Lower lobe of right lung (tissue), 2 donors: ENCODE data around the gene CMIP. TPM values are rescaled to one million over a fixed set of nuclear protein-coding genes. Genes with fewer than 3 reads are reported as not detected.

ENCODE experiments used
- ATAC-seq, 2 donors: fragments of 200-7000 bp; cut with Tn5 transposase; one replicate each; pipeline ENCODE4 v1.9.1; 2020 to 2022; ENCODE audit warnings: mild to moderate bottlenecking in 2 of 2, moderate library complexity in 2 of 2
- DNase-seq: peaks from one replicate; pipeline ENCODE4 v3.0.0-alpha.2; 2020
- H3K27ac ChIP-seq: fragments of 200-600 bp; one replicate; pipeline ENCODE4 v1.8.0; 2022
- H3K27me3 ChIP-seq: fragments of 200-600 bp; one replicate; pipeline ENCODE4 v1.8.0; 2022; ENCODE audit warnings: low read depth
- H3K36me3 ChIP-seq: fragments of 200-600 bp; one replicate; pipeline ENCODE4 v1.8.0; 2022; ENCODE audit warnings: mild to moderate bottlenecking
- H3K4me1 ChIP-seq: fragments of 200-600 bp; one replicate; pipeline ENCODE4 v1.8.0; 2022
- H3K4me3 ChIP-seq: fragments of 200-600 bp; one replicate; pipeline ENCODE4 v1.8.0; 2022; ENCODE audit warnings: mild to moderate bottlenecking
- H3K9me3 ChIP-seq: fragments of 200-600 bp; one replicate; pipeline ENCODE4 v1.8.0; 2022
- intact Hi-C: fragments of 100-400 bp; cut with DNase I; formaldehyde crosslinking; loops from one replicate; pipeline ENCODE4 v1.11.0; 2022
- total RNA-seq: library from RNA; stranded (reverse); fragmentation: NEBNext Ultra II Directional; extraction: Animal tissue kit (Norgen Biotek cat#: 25700); gene quantifications from one replicate; pipeline ENCODE4 v1.2.1, GENCODE V29; 2021
- TF ChIP-seq, protein P1 (sequence below): fragments of 200-600 bp; IDR thresholded peaks from one replicate; pipeline ENCODE4 v1.8.0; 2022; ENCODE audit warnings: antibody characterized with exemption, mild to moderate bottlenecking
- donor health status: DM: no; HTN: yes; CAD: no; lungs with severe emphysema.

The CMIP gene
- total RNA-seq, 1 donor from 2014 or later = 77.4 TPM

DNA sequence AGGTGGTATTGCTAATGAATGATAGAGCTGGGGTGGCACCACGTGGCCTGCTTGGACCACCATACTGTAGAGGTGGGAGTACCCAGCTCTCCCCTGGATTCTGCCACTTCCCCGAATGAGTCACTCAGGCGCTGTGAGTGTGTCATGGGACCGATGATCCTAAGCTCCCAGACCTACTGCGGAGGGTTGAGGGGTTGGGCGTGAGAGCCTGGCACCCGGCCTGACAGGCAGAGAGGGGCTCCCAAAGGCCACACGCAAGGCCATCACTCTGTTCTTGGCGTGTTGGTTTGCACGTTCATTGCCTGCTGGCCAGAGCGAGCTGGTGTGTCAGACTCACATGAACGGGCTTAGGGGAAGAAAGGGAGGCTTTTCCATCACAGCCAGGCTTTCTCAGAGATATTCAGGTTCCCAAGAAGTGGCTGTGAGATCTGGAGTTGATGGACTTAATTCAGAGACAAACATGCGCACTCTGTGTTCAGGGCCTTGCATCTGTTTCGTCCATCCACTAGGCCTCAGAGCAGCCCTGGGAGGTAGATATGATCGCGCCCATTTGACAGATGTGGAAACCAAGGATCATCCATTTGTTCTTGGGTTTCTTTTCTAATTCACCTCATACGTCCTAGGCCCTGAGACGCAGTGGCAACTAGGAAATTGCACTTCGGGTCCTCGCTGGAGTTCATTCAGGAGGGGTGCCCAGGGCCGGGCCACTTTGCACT is 41.4 kb downstream of the CMIP start:
- TF ChIP-seq, protein P1, sequence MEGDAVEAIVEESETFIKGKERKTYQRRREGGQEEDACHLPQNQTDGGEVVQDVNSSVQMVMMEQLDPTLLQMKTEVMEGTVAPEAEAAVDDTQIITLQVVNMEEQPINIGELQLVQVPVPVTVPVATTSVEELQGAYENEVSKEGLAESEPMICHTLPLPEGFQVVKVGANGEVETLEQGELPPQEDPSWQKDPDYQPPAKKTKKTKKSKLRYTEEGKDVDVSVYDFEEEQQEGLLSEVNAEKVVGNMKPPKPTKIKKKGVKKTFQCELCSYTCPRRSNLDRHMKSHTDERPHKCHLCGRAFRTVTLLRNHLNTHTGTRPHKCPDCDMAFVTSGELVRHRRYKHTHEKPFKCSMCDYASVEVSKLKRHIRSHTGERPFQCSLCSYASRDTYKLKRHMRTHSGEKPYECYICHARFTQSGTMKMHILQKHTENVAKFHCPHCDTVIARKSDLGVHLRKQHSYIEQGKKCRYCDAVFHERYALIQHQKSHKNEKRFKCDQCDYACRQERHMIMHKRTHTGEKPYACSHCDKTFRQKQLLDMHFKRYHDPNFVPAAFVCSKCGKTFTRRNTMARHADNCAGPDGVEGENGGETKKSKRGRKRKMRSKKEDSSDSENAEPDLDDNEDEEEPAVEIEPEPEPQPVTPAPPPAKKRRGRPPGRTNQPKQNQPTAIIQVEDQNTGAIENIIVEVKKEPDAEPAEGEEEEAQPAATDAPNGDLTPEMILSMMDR = no peak
- Histone ChIP-seq H3K4me3 (no peak overlapping the region), H3K27me3 (no peaks in the 10 kb centered on the region), H3K4me1 (peaks cover 100% of the 10 kb centered on the region), H3K27ac (peak overlapping the region; percentile 38), H3K9me3 (no peaks in the 10 kb centered on the region), H3K36me3 (no peaks in the 10 kb centered on the region)
- no peak for DNase-seq
- intact Hi-C loops = no loop called here
- no peak for ATAC-seq

DNA sequence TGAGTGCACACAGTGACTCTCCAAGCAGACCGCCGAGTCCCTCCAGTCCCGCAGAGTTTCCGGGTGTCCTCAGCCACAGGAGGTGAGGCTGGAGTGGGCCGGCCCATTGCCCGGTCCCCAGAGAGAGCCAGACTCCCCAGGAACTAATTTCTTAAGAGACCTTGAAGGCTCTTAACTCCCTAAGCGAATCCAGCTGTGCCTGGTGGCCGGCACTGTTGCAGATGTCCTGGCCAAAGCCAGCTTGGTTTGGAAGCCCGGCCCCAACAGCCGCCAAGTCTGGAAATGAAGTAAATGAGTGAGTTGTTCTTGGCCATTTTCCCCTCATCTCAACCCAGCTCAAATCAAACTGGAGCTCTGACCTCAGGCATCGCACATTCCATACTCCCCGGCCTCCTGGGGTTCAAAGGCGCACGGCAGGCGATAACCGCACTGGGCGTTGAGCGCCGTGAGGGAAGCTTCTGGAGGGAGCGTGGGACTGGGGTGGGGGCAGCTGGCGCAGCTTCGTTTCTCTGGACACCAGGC is 42.0 kb downstream of the CMIP start:
- Histone ChIP-seq H3K4me1 (peaks cover 100% of the 10 kb centered on the region), H3K27me3 (no peaks in the 10 kb centered on the region), H3K4me3 (no peak overlapping the region), H3K9me3 (no peaks in the 10 kb centered on the region), H3K36me3 (no peaks in the 10 kb centered on the region), H3K27ac (peak overlapping the region; percentile 38)
- peak; percentile 20 to 57 for ATAC-seq
- peak; percentile 66 for DNase-seq
- intact Hi-C loops = no loop called here
- TF ChIP-seq, protein P1 = no peak

DNA sequence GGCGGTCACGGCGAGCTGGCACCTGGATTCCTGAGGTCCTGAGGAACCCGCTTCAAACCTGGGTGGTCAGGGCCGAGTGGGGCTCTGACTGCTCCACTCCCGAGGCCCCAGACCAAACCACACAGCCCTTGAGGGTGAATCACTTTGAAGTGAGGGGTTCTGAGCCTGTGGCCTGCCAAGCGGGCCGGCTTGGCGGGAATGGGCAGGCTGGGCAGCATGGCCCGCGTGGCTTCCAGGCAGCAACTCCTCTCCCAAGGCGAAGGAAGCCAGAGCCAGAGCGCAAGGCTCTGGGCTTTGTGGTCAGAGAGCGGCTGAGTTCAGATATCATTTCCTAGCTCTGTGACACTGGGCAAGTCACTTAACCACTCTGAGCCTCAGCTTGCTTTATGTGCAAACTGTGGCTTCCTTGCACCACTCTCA is 42.7 kb downstream of the CMIP start:
- H3K27ac ChIP-seq = peak overlapping the region; percentile 38
- intact Hi-C loops = no loop called here
- H3K27me3 ChIP-seq = no peaks in the 10 kb centered on the region
- ATAC-seq (no peak), DNase-seq (no peak)
- no peaks in the 10 kb centered on the region for H3K36me3 ChIP-seq
- H3K4me3 ChIP-seq = no peak overlapping the region
- H3K9me3 ChIP-seq = no peaks in the 10 kb centered on the region
- TF ChIP-seq, protein P1 = no peak
- peaks cover 100% of the 10 kb centered on the region for H3K4me1 ChIP-seq

DNA sequence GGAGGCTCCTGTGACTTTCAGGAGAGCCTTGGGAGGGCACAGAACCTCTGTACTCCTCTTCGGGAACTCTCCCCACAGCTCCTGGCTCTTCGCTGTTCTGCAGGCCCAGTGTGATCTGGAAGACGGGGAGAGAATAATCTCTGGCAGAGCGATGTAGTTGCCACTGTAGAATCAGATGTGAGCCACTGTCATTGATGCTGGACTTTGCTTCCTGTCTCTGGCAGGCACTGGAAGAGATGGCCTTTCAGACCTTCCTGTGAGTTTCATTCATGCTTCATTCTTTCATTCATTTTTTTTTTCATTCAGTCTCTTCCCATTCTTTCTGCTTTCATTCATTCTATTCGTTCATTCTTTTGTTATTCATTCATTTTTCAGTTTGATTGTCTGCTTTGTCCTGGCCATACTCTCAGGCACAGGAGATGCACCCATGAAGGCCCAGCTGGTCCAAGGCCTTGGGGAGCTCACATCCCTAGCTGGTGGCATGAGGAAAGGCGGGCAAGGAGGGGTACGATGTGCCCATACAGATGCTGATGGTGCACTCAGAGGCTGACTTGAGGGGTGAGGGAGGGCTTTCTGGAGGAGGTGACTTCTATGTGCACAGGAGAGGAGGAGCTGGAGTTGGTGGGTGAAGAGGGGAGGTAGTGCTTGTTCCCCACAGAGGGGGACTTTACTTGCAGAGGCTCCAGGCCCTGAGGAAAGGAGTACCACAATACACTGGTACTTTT is 44.2 kb downstream of the CMIP start:
- no peak for DNase-seq
- Histone ChIP-seq H3K4me1 (peaks cover 99% of the 10 kb centered on the region), H3K27me3 (no peaks in the 10 kb centered on the region), H3K36me3 (no peaks in the 10 kb centered on the region), H3K9me3 (no peaks in the 10 kb centered on the region), H3K4me3 (no peak overlapping the region), H3K27ac (no peak overlapping the region)
- intact Hi-C loops = no loop called here
- TF ChIP-seq, protein P1 = no peak
- ATAC-seq = no peak

DNA sequence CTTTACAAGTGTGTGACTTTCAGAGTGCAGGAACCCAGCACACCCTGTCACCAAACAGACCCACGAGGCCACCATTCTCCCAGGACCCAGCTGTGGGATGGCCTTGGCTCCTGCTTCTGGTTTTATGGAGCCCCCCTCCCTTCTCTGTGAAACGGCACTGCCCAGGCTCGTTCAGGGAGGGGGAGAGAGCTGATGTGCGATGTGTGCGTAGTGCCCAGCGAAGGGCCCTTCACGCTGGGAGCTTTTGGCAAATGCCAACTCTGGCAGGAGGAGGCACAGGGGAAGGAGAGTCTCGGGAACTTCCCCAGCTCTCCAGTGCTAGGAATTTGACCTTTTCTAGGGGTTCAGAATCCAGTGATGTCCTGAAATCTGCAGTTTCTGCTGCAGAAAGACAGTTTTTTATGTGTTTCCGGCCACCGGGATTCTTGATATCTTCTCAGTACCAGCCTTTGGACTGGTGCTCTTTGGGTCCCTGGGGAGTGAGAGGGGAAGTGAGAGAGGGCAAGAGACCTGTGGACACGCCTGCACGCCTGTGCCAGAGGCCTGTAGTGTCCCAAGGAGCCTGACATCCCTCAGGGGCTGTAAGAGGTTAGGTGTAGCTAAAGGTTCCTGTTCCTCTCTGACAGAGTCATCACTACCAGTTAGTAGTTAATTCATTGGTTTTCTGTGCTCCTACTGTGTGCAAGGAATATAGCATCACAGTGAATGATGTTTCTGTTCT is 45.1 kb downstream of the CMIP start:
- intact Hi-C loops = no loop called here
- Histone ChIP-seq H3K9me3 (no peaks in the 10 kb centered on the region), H3K27me3 (no peaks in the 10 kb centered on the region), H3K27ac (peak overlapping the region; percentile 7), H3K36me3 (no peaks in the 10 kb centered on the region), H3K4me1 (peaks cover 99% of the 10 kb centered on the region), H3K4me3 (no peak overlapping the region)
- TF ChIP-seq, protein P1 = no peak
- DNase-seq = no peak
- peak; percentile 57 to 80 for ATAC-seq
